IPS DF 4.7 (cell line): Measurements from ENCODE around the gene GABRD.

Experiments
- DNase-seq: peaks from one replicate; pipeline ENCODE4 v3.0.0-alpha.2; 2013; ENCODE audit warnings: low spot score; ENCODE audit errors: extremely low read depth

The GABRD gene

GRCh38 chr1:1985375-1986050, 33.6 kb upstream of the GABRD start:
- no peak for DNase-seq

- DNase-seq: no peak
Measured at GRCh38 chr1:1986451-1987141, 32.5 kb upstream of the GABRD start.

GRCh38 chr1:1987142-1987510, 32.0 kb upstream of the GABRD start:
- no peak for DNase-seq

GRCh38 chr1:1988061-1988945, 30.8 kb upstream of the GABRD start:
- DNase-seq: no peak

- no peak for DNase-seq
Measured at GRCh38 chr1:1989102-1989542, 30.0 kb upstream of the GABRD start.

- no peak for DNase-seq
Measured at GRCh38 chr1:1989789-1990188, 29.4 kb upstream of the GABRD start.

- DNase-seq: no peak
Measured at GRCh38 chr1:1990222-1990621, 28.9 kb upstream of the GABRD start.

- DNase-seq: no peak
Measured at GRCh38 chr1:1994536-1994935, 24.6 kb upstream of the GABRD start.

GRCh38 chr1:1996207-1996651, 22.9 kb upstream of the GABRD start:
- DNase-seq: no peak

GRCh38 chr1:1997576-1997975, 21.6 kb upstream of the GABRD start:
- DNase-seq: no peak

- no peak for DNase-seq
Measured at GRCh38 chr1:2000432-2000831, 18.7 kb upstream of the GABRD start.

GRCh38 chr1:2000850-2001249, 18.3 kb upstream of the GABRD start:
- no peak for DNase-seq

- no peak for DNase-seq
Measured at GRCh38 chr1:2001773-2002411, 17.3 kb upstream of the GABRD start.

- no peak for DNase-seq
Measured at GRCh38 chr1:2003541-2004131, 15.5 kb upstream of the GABRD start, which contains the start of gene CFAP74. TSS of gene CFAP74 (minus strand) at chr1:2003786. CDS start at chr1:1990956, 12,830 bp downstream.

GRCh38 chr1:2004856-2005255, 14.3 kb upstream of the GABRD start:
- no peak for DNase-seq

- no peak for DNase-seq
Measured at GRCh38 chr1:2009101-2010053, 9.8 kb upstream of the GABRD start.

- no peak for DNase-seq
Measured at GRCh38 chr1:2014181-2014580, 5.0 kb upstream of the GABRD start.

- no peak for DNase-seq
Measured at GRCh38 chr1:2014741-2015735, 4.1 kb upstream of the GABRD start.

- no peak for DNase-seq
Measured at GRCh38 chr1:2016123-2016522, 3.0 kb upstream of the GABRD start.
